ENCODE results near the gene RNF115.

The RNF115 gene

GRCh38 chr1:145863282-145864018 lies 39.6 kb upstream of the RNF115 start:
- ATAC-seq (ENCODE audit: insufficient read depth, low read depth) (no peak), DNase-seq (no peak)
- Histone ChIP-seq H2AFZ (ENCODE audit: low read depth, low read length) (no peak overlapping the region), H3K36me3 (ENCODE audit: insufficient read depth, low read length) (no peaks in the 10 kb centered on the region), H3K4me2 (ENCODE audit: insufficient read depth, low read length) (no peak overlapping the region), H3K27ac (ENCODE audit: low read length) (no peak overlapping the region), H4K20me1 (ENCODE audit: insufficient read depth, low read length) (no peaks in the 10 kb centered on the region), H3K4me1 (ENCODE audit: insufficient read depth, low read length) (peaks cover 8% of the 10 kb centered on the region), H3K4me3 (ENCODE audit: low read depth in 1 of 2, low read length in 2 of 2) (no peak overlapping the region), H3K9me3 (ENCODE audit: insufficient read depth, low read length, severe bottlenecking) (no peaks in the 10 kb centered on the region), H3K9ac (ENCODE audit: low read depth, low read length) (no peak overlapping the region), H3K27me3 (ENCODE audit: insufficient read depth, low read length, poor library complexity) (peaks cover 21% of the 10 kb centered on the region), H3K79me2 (ENCODE audit: insufficient read depth, low read length) (no peaks in the 10 kb centered on the region)
- no peak for TF ChIP-seq EZH2 (IDR thresholded peaks at IDR 0.05; ENCODE audit: borderline replicate concordance, low read depth, low read length, severe bottlenecking)

GRCh38 chr1:145859491-145860023 lies 35.7 kb upstream of the RNF115 start:
- Histone ChIP-seq H3K9ac (ENCODE audit: low read depth, low read length) (peak overlapping the region; percentile 62), H3K27ac (ENCODE audit: low read length) (peak overlapping the region; percentile 55), H3K9me3 (ENCODE audit: insufficient read depth, low read length, severe bottlenecking) (no peaks in the 10 kb centered on the region), H3K36me3 (ENCODE audit: insufficient read depth, low read length) (peaks cover 20% of the 10 kb centered on the region), H3K79me2 (ENCODE audit: insufficient read depth, low read length) (peaks cover 7% of the 10 kb centered on the region), H3K4me3 (ENCODE audit: low read depth in 1 of 2, low read length in 2 of 2) (peak overlapping the region; percentile 31 to 70; a peak in 3 of 4 replicates), H3K4me2 (ENCODE audit: insufficient read depth, low read length) (peak overlapping the region; percentile 79), H4K20me1 (ENCODE audit: insufficient read depth, low read length) (no peaks in the 10 kb centered on the region; the same call in 1 of the 2 replicates), H2AFZ (ENCODE audit: low read depth, low read length) (peak overlapping the region; percentile 77), H3K27me3 (ENCODE audit: insufficient read depth, low read length, poor library complexity) (peaks cover 8% of the 10 kb centered on the region), H3K4me1 (ENCODE audit: insufficient read depth, low read length) (peaks cover 18% of the 10 kb centered on the region)
- ATAC-seq (ENCODE audit: insufficient read depth, low read depth) (peak; percentile 71), DNase-seq (peak; percentile 85)
- no peak for TF ChIP-seq CTCF (IDR thresholded peaks at IDR 0.05; ENCODE audit: borderline replicate concordance, extremely low read depth, low read length, poor library complexity, severe bottlenecking)
- TF ChIP-seq EZH2 (IDR thresholded peaks at IDR 0.05; ENCODE audit: borderline replicate concordance, low read depth, low read length, severe bottlenecking): no peak

- ATAC-seq (ENCODE audit: insufficient read depth, low read depth): peak; percentile 87
- H3K79me2 ChIP-seq (ENCODE audit: insufficient read depth, low read length): peaks cover 7% of the 10 kb centered on the region
These were observed 35.1 kb upstream of the RNF115 start, which contains the start of gene PIAS3 for GRCh38 chr1:145858901-145859490. Gene PIAS3, minus strand, starts transcription at chr1:145859081. Its CDS starts 91 bp downstream, at chr1:145858990.

More at GRCh38 chr1:145858901-145859490, 35.1 kb upstream of the RNF115 start, which contains the start of gene PIAS3:
- H3K9me3 ChIP-seq (ENCODE audit: insufficient read depth, low read length, severe bottlenecking): no peaks in the 10 kb centered on the region
- peak within 1 kb of the TSS; percentile 62 for H3K9ac ChIP-seq (ENCODE audit: low read depth, low read length)
- H3K27ac ChIP-seq (ENCODE audit: low read length): peak within 1 kb of the TSS; percentile 70
- peaks cover 25% of the 10 kb centered on the region for H3K36me3 ChIP-seq (ENCODE audit: insufficient read depth, low read length)
- H3K4me1 ChIP-seq (ENCODE audit: insufficient read depth, low read length): peaks cover 18% of the 10 kb centered on the region
- peak within 1 kb of the TSS; percentile 31 to 70; a peak in 3 of 4 replicates for H3K4me3 ChIP-seq (ENCODE audit: low read depth in 1 of 2, low read length in 2 of 2)
- H2AFZ ChIP-seq (ENCODE audit: low read depth, low read length): peak within 1 kb of the TSS; percentile 84
- peaks cover 8% of the 10 kb centered on the region for H3K27me3 ChIP-seq (ENCODE audit: insufficient read depth, low read length, poor library complexity)
- peak; percentile 87 for DNase-seq
- H3K4me2 ChIP-seq (ENCODE audit: insufficient read depth, low read length): peak within 1 kb of the TSS; percentile 79
- TF ChIP-seq CTCF (IDR thresholded peaks at IDR 0.05; ENCODE audit: borderline replicate concordance, extremely low read depth, low read length, poor library complexity, severe bottlenecking) (no peak), EZH2 (IDR thresholded peaks at IDR 0.05; ENCODE audit: borderline replicate concordance, low read depth, low read length, severe bottlenecking) (no peak)
- no peaks in the 10 kb centered on the region; the same call in 1 of the 2 replicates for H4K20me1 ChIP-seq (ENCODE audit: insufficient read depth, low read length)

Data from DND-41 (cell line).